GM06990 (cell line): Measurements from ENCODE around the gene ADAM22.

Source experiments
- DNase-seq: peaks from one replicate; pipeline ENCODE4 v3.0.0-alpha.2; 2011; ENCODE audit not compliant: insufficient read length; ENCODE audit errors: extremely low read depth
- H3K27me3 ChIP-seq: replicated peaks from 2 replicates; pipeline ENCODE4 v1.6.0; 2011; ENCODE audit warnings: low read length; ENCODE audit not compliant: control insufficient read depth, insufficient read depth
- H3K36me3 ChIP-seq: 2 replicates; pipeline ENCODE4 v1.5.1; 2011; ENCODE audit warnings: low read length; ENCODE audit not compliant: control insufficient read depth, insufficient read depth
- H3K4me3 ChIP-seq: replicated peaks from 2 replicates; pipeline ENCODE4 v1.5.1; 2011; ENCODE audit warnings: low read depth, mild to moderate bottlenecking, control low read depth, low read length
- TF ChIP-seq, protein P1 (sequence below): IDR thresholded peaks from 2 replicates; pipeline ENCODE4 v1.5.1; 2011; ENCODE audit warnings: low read length, control low read depth, mild to moderate bottlenecking, inconsistent platforms; ENCODE audit not compliant: insufficient read depth, poor library complexity, severe bottlenecking

Gene ADAM22

DNA sequence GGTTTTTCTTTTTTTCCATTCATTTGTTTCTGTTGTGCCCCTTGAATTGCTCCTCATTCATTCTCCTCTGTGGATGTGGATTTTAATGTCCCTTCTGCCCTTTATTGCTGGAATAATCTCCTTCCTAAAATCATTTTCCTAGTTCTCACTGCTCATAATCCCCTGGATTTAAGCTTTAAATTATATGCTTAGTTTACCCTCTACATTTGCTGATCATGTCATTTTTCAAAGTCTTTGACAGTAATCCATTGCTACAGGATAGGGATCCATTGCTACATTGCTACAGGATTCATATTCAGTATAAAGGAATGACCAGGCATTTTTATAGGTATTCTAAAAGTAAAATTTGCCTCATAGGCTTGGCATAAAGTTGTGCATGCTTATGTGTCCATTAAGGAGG lies 14.3 kb downstream of the ADAM22 start:
- DNase-seq = no peak
- Histone ChIP-seq H3K36me3 (no peaks in the 10 kb centered on the region), H3K27me3 (no peaks in the 10 kb centered on the region), H3K4me3 (no peak overlapping the region)
- TF ChIP-seq, protein P1, sequence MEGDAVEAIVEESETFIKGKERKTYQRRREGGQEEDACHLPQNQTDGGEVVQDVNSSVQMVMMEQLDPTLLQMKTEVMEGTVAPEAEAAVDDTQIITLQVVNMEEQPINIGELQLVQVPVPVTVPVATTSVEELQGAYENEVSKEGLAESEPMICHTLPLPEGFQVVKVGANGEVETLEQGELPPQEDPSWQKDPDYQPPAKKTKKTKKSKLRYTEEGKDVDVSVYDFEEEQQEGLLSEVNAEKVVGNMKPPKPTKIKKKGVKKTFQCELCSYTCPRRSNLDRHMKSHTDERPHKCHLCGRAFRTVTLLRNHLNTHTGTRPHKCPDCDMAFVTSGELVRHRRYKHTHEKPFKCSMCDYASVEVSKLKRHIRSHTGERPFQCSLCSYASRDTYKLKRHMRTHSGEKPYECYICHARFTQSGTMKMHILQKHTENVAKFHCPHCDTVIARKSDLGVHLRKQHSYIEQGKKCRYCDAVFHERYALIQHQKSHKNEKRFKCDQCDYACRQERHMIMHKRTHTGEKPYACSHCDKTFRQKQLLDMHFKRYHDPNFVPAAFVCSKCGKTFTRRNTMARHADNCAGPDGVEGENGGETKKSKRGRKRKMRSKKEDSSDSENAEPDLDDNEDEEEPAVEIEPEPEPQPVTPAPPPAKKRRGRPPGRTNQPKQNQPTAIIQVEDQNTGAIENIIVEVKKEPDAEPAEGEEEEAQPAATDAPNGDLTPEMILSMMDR = no peak

DNA sequence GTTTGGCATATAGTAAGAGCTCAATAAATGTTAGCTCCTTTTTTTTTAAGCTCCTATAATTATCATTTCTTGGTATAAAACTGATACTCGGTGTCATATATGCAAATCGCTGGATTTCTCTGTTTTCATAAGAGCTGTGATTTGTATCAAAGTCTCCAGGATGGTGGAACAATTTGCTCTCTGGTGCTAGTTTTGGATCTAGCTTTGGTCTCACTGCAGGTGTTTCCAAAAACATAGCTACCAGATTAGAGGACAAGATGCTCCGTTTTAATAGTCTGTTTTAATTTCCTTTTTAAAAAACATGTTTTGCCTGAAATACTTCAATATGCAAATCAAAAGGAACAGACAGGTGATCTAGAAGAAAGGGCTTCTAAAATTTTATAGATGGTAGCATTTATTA lies 25.3 kb downstream of the ADAM22 start:
- Histone ChIP-seq H3K36me3 (no peaks in the 10 kb centered on the region), H3K4me3 (no peak overlapping the region), H3K27me3 (no peaks in the 10 kb centered on the region)
- TF ChIP-seq, protein P1 = no peak
- DNase-seq = no peak

DNA sequence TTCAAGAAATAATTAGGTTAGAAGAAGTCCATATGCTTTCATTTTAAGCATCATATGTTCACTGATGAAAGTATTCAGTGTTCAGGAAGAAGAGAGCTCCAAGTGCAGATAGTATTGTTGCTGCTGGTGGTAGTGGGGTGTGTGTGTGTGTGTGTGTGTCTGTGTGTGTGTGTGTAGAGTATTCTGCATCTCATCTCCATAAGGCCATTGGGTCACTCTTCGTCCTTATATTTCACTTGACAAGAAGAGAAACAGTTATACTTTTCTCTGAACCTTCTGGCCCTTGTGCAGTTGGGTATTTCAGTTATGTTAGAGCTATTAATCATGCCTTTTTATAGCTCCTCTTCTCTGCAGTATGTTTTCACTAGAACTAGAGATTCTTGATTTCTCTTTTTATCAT lies 26.2 kb downstream of the ADAM22 start:
- no peak for DNase-seq
- TF ChIP-seq, protein P1 = no peak
- H3K4me3 ChIP-seq = no peak overlapping the region

DNA sequence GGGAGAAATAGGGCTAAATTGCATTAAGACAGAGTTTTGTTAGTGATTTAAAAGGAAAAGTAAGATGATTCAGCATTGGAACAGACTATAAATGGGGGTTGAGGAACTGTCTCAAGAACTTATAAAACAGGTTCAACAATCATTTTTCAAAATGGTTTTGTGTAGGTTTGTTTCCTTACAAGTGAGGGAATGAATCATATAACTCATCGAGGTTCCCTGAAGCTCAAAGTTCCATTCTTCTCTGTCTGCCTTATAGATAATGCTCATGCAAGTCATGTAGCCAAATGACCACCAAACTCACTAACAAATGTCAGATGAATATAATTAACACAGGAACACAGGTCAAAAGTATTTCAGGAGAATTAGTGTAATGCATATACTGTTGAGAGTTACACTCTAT lies 27.7 kb downstream of the ADAM22 start:
- Histone ChIP-seq H3K36me3 (no peaks in the 10 kb centered on the region), H3K27me3 (no peaks in the 10 kb centered on the region), H3K4me3 (no peak overlapping the region)
- TF ChIP-seq, protein P1 = no peak
- no peak for DNase-seq

More for the DNA sequence above, 26.2 kb downstream of the ADAM22 start:
- Histone ChIP-seq H3K36me3 (no peaks in the 10 kb centered on the region), H3K27me3 (no peaks in the 10 kb centered on the region)

DNA sequence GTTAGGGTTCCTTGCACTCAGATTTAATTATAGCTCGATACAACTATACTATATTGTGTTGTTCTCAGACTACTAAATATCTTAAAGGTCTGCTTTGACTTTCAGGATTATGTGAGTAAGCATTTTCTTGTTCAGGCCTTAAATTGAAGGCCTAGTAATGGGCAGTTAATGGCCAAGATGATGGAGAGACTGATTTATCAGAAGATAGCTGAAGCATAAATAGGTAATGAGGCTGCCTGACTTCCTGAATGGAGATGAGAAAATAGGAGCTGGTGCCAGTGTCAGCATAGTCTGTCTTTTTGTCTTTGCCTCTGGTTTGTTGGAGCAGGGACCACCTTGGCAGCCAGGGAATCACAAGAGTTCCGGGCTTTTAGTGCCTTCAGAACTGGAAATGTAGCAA lies 32.2 kb downstream of the ADAM22 start:
- no peak for DNase-seq
- Histone ChIP-seq H3K36me3 (no peaks in the 10 kb centered on the region), H3K27me3 (no peaks in the 10 kb centered on the region), H3K4me3 (no peak overlapping the region)
- TF ChIP-seq, protein P1 = no peak

DNA sequence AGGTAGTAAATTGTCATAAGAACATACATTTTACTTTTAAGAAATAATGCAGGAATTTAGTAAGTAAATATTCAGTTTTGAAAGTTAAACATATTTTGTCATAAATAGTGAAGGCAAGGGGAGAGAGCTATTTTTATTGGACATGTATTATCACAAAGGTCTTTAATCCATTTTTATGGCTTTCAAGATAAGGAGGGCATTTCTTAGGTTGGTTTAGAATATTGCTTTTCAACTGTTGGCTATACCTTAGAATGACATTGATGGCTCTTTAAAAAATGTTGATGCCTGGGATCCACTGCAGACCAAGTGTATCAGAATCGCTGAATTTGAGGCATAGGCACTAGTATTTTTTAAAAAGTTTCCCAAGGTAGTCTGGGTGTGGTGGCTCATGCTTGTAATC lies 34.0 kb downstream of the ADAM22 start:
- Histone ChIP-seq H3K36me3 (no peaks in the 10 kb centered on the region), H3K4me3 (no peak overlapping the region), H3K27me3 (no peaks in the 10 kb centered on the region)
- no peak for DNase-seq
- TF ChIP-seq, protein P1 = no peak
